K562 (cell line): ENCODE results near the gene NACA. TPM values are rescaled to one million over a fixed set of nuclear protein-coding genes. Genes with fewer than 3 reads are reported as not detected.

Experiments
- ATAC-seq: fragments of 200-7000 bp; cut with Tn5 transposase; 3 replicates; pipeline ENCODE4 v1.9.1; 2020; ENCODE audit warnings: moderate library complexity
- BruUV-seq: library from RNA; stranded (reverse); fragments of 400-500 nt; replicated peaks from 2 replicates; lab custom pipeline; 2021; lab: Mats Ljungman, UMichigan
- CTCF ChIA-PET: fragments of 300-600 bp; formaldehyde crosslinking; extraction: SDS; loops from one replicate; lab custom pipeline; 2021; ENCODE audit warnings: low intra/inter-chr PET ratio; lab: Yijun Ruan, JAX
- POLR2A ChIA-PET: fragments of 300-600, 350-650 bp; sonication (Branson Sonifier 250); formaldehyde crosslinking; extraction: SDS; loops from one replicate; lab custom pipeline; 2021; ENCODE audit warnings: antibody characterized with exemption, inconsistent platforms; lab: Yijun Ruan, JAX
- DNase-seq, 4 experiments: peaks; one replicate each; pipeline versions ENCODE4 v3.0.0 to v3.0.0-alpha.2; 2011 to 2018; ENCODE audit warnings: low spot score in 3 of 4, mixed read lengths in 3 of 4; ENCODE audit errors: extremely low read depth in 1 of 4
- FAIRE-seq: peaks from 2 replicates; lab custom pipeline; 2011; peaks lifted over from hg19 to GRCh38; lab: Jason Lieb, UNC
- H2AFZ ChIP-seq: 2 replicates; pipeline ENCODE4 v1.6.0; 2011; ENCODE audit warnings: low read depth, low read length, control low read depth, inconsistent platforms
- H3K27ac ChIP-seq: fragments of 200-600 bp; 3 replicates; pipeline ENCODE4 v1.8.0; 2011; ENCODE audit warnings: low read depth, mild to moderate bottlenecking, control low read depth, inconsistent platforms, low read length, moderate library complexity, mixed read lengths; ENCODE audit errors: extremely low read depth
- H3K27me3 ChIP-seq, 2 experiments: fragments of 300-600 bp in 1 of 2; 2 replicates in 1 of 2; 3 replicates in 1 of 2; pipeline versions ENCODE4 v1.6.0 to v1.8.0; 2011; ENCODE audit warnings: inconsistent platforms in 2 of 2, low read length in 2 of 2, mild to moderate bottlenecking in 1 of 2, mixed read lengths in 1 of 2, moderate library complexity in 1 of 2; ENCODE audit not compliant: control insufficient read depth in 2 of 2, insufficient read depth in 2 of 2
- H3K36me3 ChIP-seq: fragments of 300-600 bp; 3 replicates; pipeline ENCODE4 v1.8.0; 2011; ENCODE audit warnings: mild to moderate bottlenecking, low read length, inconsistent platforms; ENCODE audit not compliant: control insufficient read depth, insufficient read depth
- H3K4me1 ChIP-seq, 2 experiments: fragments of 200-600 bp in 1 of 2; replicated peaks in 1 of 2; 2 replicates in 1 of 2; 3 replicates in 1 of 2; pipeline versions ENCODE4 v1.5.1 to v1.8.0; 2011; ENCODE audit warnings: inconsistent platforms in 2 of 2, low read length in 2 of 2, mild to moderate bottlenecking in 1 of 2, mixed read lengths in 1 of 2, moderate library complexity in 1 of 2; ENCODE audit not compliant: control insufficient read depth in 2 of 2, insufficient read depth in 2 of 2
- H3K4me2 ChIP-seq: 2 replicates; pipeline ENCODE4 v1.6.1; 2011; ENCODE audit warnings: low read length, control low read depth, inconsistent platforms, mixed read lengths; ENCODE audit not compliant: insufficient read depth
- H3K4me3 ChIP-seq: fragments of 200-600 bp; sonication (generic), shearing (Covaris generic); 2 replicates; pipeline ENCODE4 v1.5.1; 2016; ENCODE audit warnings: control low read depth, inconsistent platforms
- H3K79me2 ChIP-seq: fragments of 200-600 bp; 3 replicates; pipeline ENCODE4 v1.8.0; 2011; ENCODE audit warnings: low read length, inconsistent platforms; ENCODE audit not compliant: control insufficient read depth, insufficient read depth
- H3K9ac ChIP-seq, 2 experiments: 2 replicates each; pipeline versions ENCODE4 v1.6.0 to v1.6.1; 2011; ENCODE audit warnings: low read depth in 2 of 2, low read length in 2 of 2, control low read depth in 1 of 2, inconsistent platforms in 1 of 2, mild to moderate bottlenecking in 1 of 2, mixed read lengths in 1 of 2; ENCODE audit not compliant: insufficient read depth in 1 of 2
- H3K9me1 ChIP-seq: one replicate; pipeline ENCODE4 v1.6.0; 2011; ENCODE audit warnings: inconsistent platforms, mild to moderate bottlenecking, low read length, moderate library complexity; ENCODE audit not compliant: control insufficient read depth, insufficient read depth
- H3K9me3 ChIP-seq: replicated peaks from 2 replicates; pipeline ENCODE4 v1.5.1; 2011; ENCODE audit warnings: low read depth, low read length, inconsistent platforms; ENCODE audit not compliant: control insufficient read depth, insufficient read depth
- H4K20me1 ChIP-seq: replicated peaks from 2 replicates; pipeline ENCODE4 v1.6.1; 2011; ENCODE audit warnings: low read length, inconsistent platforms, mixed read lengths; ENCODE audit not compliant: control insufficient read depth, insufficient read depth
- ATF4 ChIP-seq: fragments of 450-650 bp; formaldehyde crosslinking; IDR thresholded peaks from 2 replicates; pipeline ENCODE4 v1.4.0; 2022; ENCODE audit warnings: mild to moderate bottlenecking, moderate library complexity
- ESRRB ChIP-seq: fragments of 250-450 bp; sonication (Bioruptor Pico); IDR thresholded peaks from 2 replicates; pipeline ENCODE4 v1.5.0; 2020; ENCODE audit warnings: mild to moderate bottlenecking, moderate library complexity, borderline replicate concordance
- FOXP1 ChIP-seq: sonication (generic); formaldehyde crosslinking; IDR thresholded peaks from 2 replicates; pipeline ENCODE4 v1.8.0; 2022; ENCODE audit warnings: mild to moderate bottlenecking, missing genetic modification reagents
- JUND ChIP-seq, 2 experiments: IDR thresholded peaks; 2 replicates in 1 of 2; 3 replicates in 1 of 2; pipeline ENCODE4 v1.6.1; 2011; ENCODE audit warnings: borderline replicate concordance in 2 of 2, low read depth in 2 of 2, low read length in 2 of 2, improper control_type of control experiment in 1 of 2, missing biosample characterization in 1 of 2, missing genetic modification characterization in 1 of 2, missing genetic modification reagents in 1 of 2
- MBD2 ChIP-seq: sonication (generic); IDR thresholded peaks from 2 replicates; pipeline ENCODE4 v1.6.1; 2016; ENCODE audit warnings: low read depth, borderline replicate concordance
- NR3C1 ChIP-seq: sonication (generic); formaldehyde crosslinking; IDR thresholded peaks from 2 replicates; pipeline ENCODE4 v1.8.1; 2022; ENCODE audit warnings: missing genetic modification reagents
- PKNOX1 ChIP-seq: fragments of 450-650 bp; IDR thresholded peaks from 2 replicates; pipeline ENCODE4 v1.6.1; 2016
- PRDM10 ChIP-seq: fragments of 450-650 bp; IDR thresholded peaks from 2 replicates; pipeline ENCODE4 v1.6.1; 2018; ENCODE audit not compliant: partially characterized antibody
- SOX6 ChIP-seq: fragments of 450-650 bp; IDR thresholded peaks from 2 replicates; pipeline ENCODE4 v1.6.1; 2014; ENCODE audit warnings: mild to moderate bottlenecking
- SPI1 ChIP-seq: IDR thresholded peaks from 2 replicates; pipeline ENCODE4 v1.6.1; 2011; ENCODE audit warnings: low read depth, low read length, control low read depth, borderline replicate concordance
- STAT5B ChIP-seq: fragments of 250-450 bp; sonication (Bioruptor Pico); IDR thresholded peaks from 2 replicates; pipeline ENCODE4 v1.8.0; 2021; ENCODE audit warnings: mild to moderate bottlenecking, inconsistent platforms
- ZC3H4 ChIP-seq: sonication (generic); formaldehyde crosslinking; IDR thresholded peaks from 2 replicates; pipeline ENCODE4 v1.9.0; 2021; ENCODE audit warnings: missing genetic modification reagents, borderline replicate concordance
- ZNF217 ChIP-seq: sonication (generic); formaldehyde crosslinking; IDR thresholded peaks from 2 replicates; pipeline ENCODE4 v1.8.0; 2022; ENCODE audit warnings: mild to moderate bottlenecking, missing genetic modification reagents
- ZNF239 ChIP-seq: fragments of 250-450 bp; sonication (Bioruptor Pico); IDR thresholded peaks from 2 replicates; pipeline ENCODE4 v1.4.0; 2020; ENCODE audit warnings: mild to moderate bottlenecking
- ZNF586 ChIP-seq: fragments of 450-650 bp; formaldehyde crosslinking; conservative IDR thresholded peaks from 2 replicates; pipeline ENCODE4 v1.4.0; 2020; ENCODE audit warnings: mild to moderate bottlenecking, moderate library complexity
- in situ Hi-C: fragments of 300-500 bp; cut with MboI; formaldehyde crosslinking; loops from 4 replicates; pipeline ENCODE4 v1.15.0; 2018; ENCODE audit warnings: inconsistent platforms, mixed read lengths
- intact Hi-C: fragments of 100-400 bp; cut with micrococcal nuclease; formaldehyde crosslinking; loops from 2 replicates; pipeline ENCODE4 v1.14.2; 2022
- polyA plus RNA-seq, 8 experiments: library from polyadenylated mRNA; depleted of rRNA in 4 of 8; stranded (reverse) in 5 of 8; unstranded in 3 of 8; fragments of >200 nt; fragmentation: Nextera tagmentation in 2 of 8; fragmentation: Illumina TruSeq in 1 of 8; extraction: Ambion mirVana in 2 of 8; extraction: Trizol in 1 of 8; gene quantifications; 2 replicates each; pipeline versions ENCODE4 v1.2.1 to v1.2.3, GENCODE V29; 2011 to 2014; ENCODE audit warnings: inconsistent platforms in 1 of 8, missing spikeins in 1 of 8
- total RNA-seq, 7 experiments: library from RNA; depleted of rRNA in 6 of 7; stranded (reverse); fragments of >200 nt in 6 of 7; fragmentation: Illumina TruSeq in 2 of 7; extraction: Trizol in 2 of 7; gene quantifications; 2 replicates each; pipeline versions ENCODE4 v1.2.1 to v1.2.3, GENCODE V29; 2011 to 2021; ENCODE audit warnings: low replicate concordance in 1 of 7

NACA gene
- total and polyA plus RNA-seq, 9 of the 15 experiments (the other 6 are each of a cell fraction or from before 2014, with no cell fraction given) = 1,030 to 2,416 (median 1,645) TPM

GRCh38 chr12:56720731-56721151 is 4.4 kb downstream of the NACA start (continued):
- no peak for TF ChIP-seq PKNOX1
- no peak for TF ChIP-seq ZNF217 (CRISPR knock-in tag)
- 0 out of 2 replicates have a peak, but pooled peaks have one; percentile 42 for TF ChIP-seq SPI1

GRCh38 chr12:56719056-56719455 is 6.0 kb downstream of the NACA start:
- H4K20me1 ChIP-seq = peaks cover 73% of the 10 kb centered on the region
- H3K4me3 ChIP-seq = no peak overlapping the region
- FAIRE-seq = no peak
- H3K36me3 ChIP-seq = peaks cover 96% of the 10 kb centered on the region
- DNase-seq = no peak
- peaks cover 36% of the 10 kb centered on the region for H3K9me1 ChIP-seq
- in situ Hi-C loops = no loop called here
- no peak for ATAC-seq
- H3K27ac ChIP-seq = peak overlapping the region; percentile 33; the same call in 1 of the 3 replicates
- no peaks in the 10 kb centered on the region for H3K9me3 ChIP-seq
- ChIA-PET POLR2A (interaction anchor here (0.6 to 4.6 kb wide), 4 partner anchors 9 to 74 kb away, joined by 3 to 32 read pairs (median 6); partner anchors contain the start of gene ATP5F1B), CTCF (no interaction called here)
- H3K4me2 ChIP-seq = no peak overlapping the region
- intact Hi-C loops = no loop called here
- TF ChIP-seq ZNF239 (CRISPR knock-in tag) = no peak
- TF ChIP-seq JUND (IDR thresholded peaks at IDR 0.05; ENCODE audit: borderline replicate concordance, low read depth, low read length) = no peak
- no peak for TF ChIP-seq JUND (tag; IDR thresholded peaks at IDR 0.05; ENCODE audit: borderline replicate concordance, low read depth, low read length)
- no peak for TF ChIP-seq ZNF586 (CRISPR knock-in tag)
- TF ChIP-seq STAT5B (CRISPR knock-in tag) = no peak
- TF ChIP-seq FOXP1 = no peak
- no peak for TF ChIP-seq NR3C1 (CRISPR knock-in tag)
- TF ChIP-seq ZC3H4 (CRISPR knock-in tag) = no peak
- TF ChIP-seq ESRRB = no peak
- no peak for TF ChIP-seq SOX6
- TF ChIP-seq ATF4 (CRISPR knock-in tag) = no peak
- TF ChIP-seq MBD2 = no peak
- TF ChIP-seq PRDM10 = no peak
- H2AFZ ChIP-seq = no peak overlapping the region
- peaks cover 28 to 44% of the 10 kb centered on the region in 2 experiments for H3K4me1 ChIP-seq
- peaks cover 96% of the 10 kb centered on the region for H3K79me2 ChIP-seq
- no TSS peak for BruUV-seq
- no peaks in the 10 kb centered on the region for H3K27me3 ChIP-seq
- peak overlapping the region; percentile 13 to 18; a peak in 1 of 4 replicates for H3K9ac ChIP-seq
